Measurements from ENCODE around the gene SPHK2.
"Not testable (repeated sequence)": the region's sequence is repeated elsewhere in the genome, so short reads cannot be mapped to it uniquely, and the experiment has no call there.

SPHK2 gene

GRCh38 chr19:48637948-48638830 is 18.9 kb downstream of the SPHK2 start:
- DNase-seq: peak; percentile 86

GRCh38 chr19:48638831-48639381 is 19.6 kb downstream of the SPHK2 start:
- no peak for DNase-seq

- no peak for DNase-seq
These were observed 20.4 kb downstream of the SPHK2 start for GRCh38 chr19:48639483-48640375.

GRCh38 chr19:48641850-48642249 is 22.5 kb downstream of the SPHK2 start:
- no peak for DNase-seq

- no peak for DNase-seq
These were observed 23.6 kb downstream of the SPHK2 start for GRCh38 chr19:48642862-48643261.

- DNase-seq: no peak
These were observed 25.0 kb downstream of the SPHK2 start for GRCh38 chr19:48644355-48644754.

- DNase-seq: peak; percentile 83
These were observed 25.7 kb downstream of the SPHK2 start for GRCh38 chr19:48644839-48645619.

- no peak for DNase-seq
These were observed 26.3 kb downstream of the SPHK2 start for GRCh38 chr19:48645620-48646000.

GRCh38 chr19:48646001-48646721 is 26.9 kb downstream of the SPHK2 start, which contains the start of gene CA11:
CA11 (minus strand) TSS chr19:48646187; CDS start chr19:48645632, 555 bp downstream.
- peak; percentile 94 for DNase-seq

- no peak for DNase-seq
These were observed 27.5 kb downstream of the SPHK2 start for GRCh38 chr19:48646722-48647216.

- DNase-seq: no peak
These were observed 28.8 kb downstream of the SPHK2 start for GRCh38 chr19:48648134-48648533.

GRCh38 chr19:48650974-48651682 is 31.8 kb downstream of the SPHK2 start:
- no peak for DNase-seq

GRCh38 chr19:48651683-48652048 is 32.4 kb downstream of the SPHK2 start:
- DNase-seq: no peak

- no peak for DNase-seq
These were observed 35.2 kb downstream of the SPHK2 start for GRCh38 chr19:48654299-48655059.

GRCh38 chr19:48656840-48657474 is 37.7 kb downstream of the SPHK2 start:
- no peak for DNase-seq

- not testable (repeated sequence) for DNase-seq
These were observed 38.5 kb downstream of the SPHK2 start for GRCh38 chr19:48657828-48658227.

- no peak for DNase-seq
These were observed 39.2 kb downstream of the SPHK2 start for GRCh38 chr19:48658483-48658882.

GRCh38 chr19:48659768-48660167 is 40.5 kb downstream of the SPHK2 start:
- DNase-seq: no peak

- DNase-seq: peak; percentile 95
These were observed 41.8 kb downstream of the SPHK2 start for GRCh38 chr19:48660852-48661710.

All from activated CD4-positive, alpha-beta T cell treated with anti-CD3 and anti-CD28 coated beads, Interleukin-10, Interleukin-2, amounts not matched to agents 100 ng/mL and 50 ng/mL, durations not matched to agents 16 hours and 8 hours (primary cell).